Upper lobe of left lung (tissue), 6 donors: ENCODE measurements around the gene ARMH4. TPM values are rescaled to one million over a fixed set of nuclear protein-coding genes. Genes with fewer than 3 reads are reported as not detected.

Experiments used
- ATAC-seq, 2 donors: fragments of 200-7000 bp; cut with Tn5 transposase; one replicate each; pipeline ENCODE4 v1.9.1; 2022; ENCODE audit warnings: mild to moderate bottlenecking in 2 of 2, moderate library complexity in 2 of 2; ENCODE audit not compliant: low FRiP score in 2 of 2
- DNase-seq, 2 donors: peaks; one replicate each; pipeline ENCODE4 v3.0.0-alpha.2; 2019 to 2020
- H3K27ac ChIP-seq, 4 donors: fragments of 200-600 bp; sonication (generic); one replicate each; pipeline ENCODE4 v1.5.1; 2016 to 2019
- H3K27me3 ChIP-seq, 4 donors: fragments of 200-600 bp; sonication (generic); one replicate each; pipeline ENCODE4 v1.5.1; 2017 to 2019
- H3K36me3 ChIP-seq, 4 donors: fragments of 200-600 bp; sonication (generic); one replicate each; pipeline ENCODE4 v1.5.1; 2016 to 2019
- H3K4me1 ChIP-seq, 4 donors: fragments of 200-600 bp; sonication (generic); one replicate each; pipeline ENCODE4 v1.5.1; 2018 to 2019
- H3K4me3 ChIP-seq, 4 donors: fragments of 200-600 bp; sonication (generic); one replicate each; pipeline ENCODE4 v1.5.1; 2017 to 2019; ENCODE audit warnings: mild to moderate bottlenecking in 2 of 4, moderate library complexity in 1 of 4
- H3K9me3 ChIP-seq, 4 donors: fragments of 200-600 bp; sonication (generic); one replicate each; pipeline ENCODE4 v1.5.1; 2018 to 2019
- CTCF ChIP-seq, 6 experiments: fragments of 450-650 bp in 4 of 6; fragments of 200-600 bp in 2 of 6; sonication (generic) in 2 of 6; IDR thresholded peaks; one replicate each; pipeline ENCODE4 v1.5.1; 2016 to 2019; ENCODE audit warnings: antibody characterized with exemption in 6 of 6
- EP300 ChIP-seq, 4 donors: sonication (generic); formaldehyde crosslinking; IDR thresholded peaks; one replicate each; pipeline ENCODE4 v1.5.1; 2017; ENCODE audit warnings: antibody characterized with exemption in 4 of 4, control low read depth in 2 of 4
- POLR2A ChIP-seq, 4 donors: fragments of 450-650 bp; IDR thresholded peaks; one replicate each; pipeline ENCODE4 v1.5.1; 2016 to 2017; ENCODE audit warnings: antibody characterized with exemption in 4 of 4, mild to moderate bottlenecking in 2 of 4
- POLR2AphosphoS5 ChIP-seq, 2 donors: sonication (generic); formaldehyde crosslinking; IDR thresholded peaks; one replicate each; pipeline ENCODE4 v1.5.1; 2017; ENCODE audit warnings: antibody characterized with exemption in 2 of 2
- WGBS, 2 donors: methylation state at CpG; one replicate each; pipeline ENCODE4 v1.1.5; 2017 to 2018; 5-methylcytosine and 5-hydroxymethylcytosine counted together
- total RNA-seq, 6 donors: library from RNA; depleted of rRNA in 4 of 6; stranded (reverse); fragments of >200 nt in 4 of 6; gene quantifications; one replicate each; pipeline versions ENCODE4 v1.1.0 to v1.2.1, GENCODE V29; 2016 to 2021
- donor health status: DM: no; HTN: no; CAD: no; lungs with moderate emphysema.
- donor health status: DM: no; HTN: yes; CAD: no; lungs with severe emphysema.

The ARMH4 gene
- total RNA-seq, 6 donors from 2014 or later, result 1.0 to 6.2 (median 2.3) TPM

GRCh38 chr14:57998766-57999165 lies 153.2 kb downstream of the ARMH4 start:
- 70 to 91% methylated on average over 1 of the region's 1 CpG for WGBS, 2 donors
- no peak for TF ChIP-seq EP300 (IDR thresholded peaks at IDR 0.05)
- no peak for TF ChIP-seq POLR2AphosphoS5 (IDR thresholded peaks at IDR 0.05)
- TF ChIP-seq POLR2A (IDR thresholded peaks at IDR 0.05), result no peak
- TF ChIP-seq CTCF (IDR thresholded peaks at IDR 0.05), result no peak
- ATAC-seq, result no peak

DNA sequence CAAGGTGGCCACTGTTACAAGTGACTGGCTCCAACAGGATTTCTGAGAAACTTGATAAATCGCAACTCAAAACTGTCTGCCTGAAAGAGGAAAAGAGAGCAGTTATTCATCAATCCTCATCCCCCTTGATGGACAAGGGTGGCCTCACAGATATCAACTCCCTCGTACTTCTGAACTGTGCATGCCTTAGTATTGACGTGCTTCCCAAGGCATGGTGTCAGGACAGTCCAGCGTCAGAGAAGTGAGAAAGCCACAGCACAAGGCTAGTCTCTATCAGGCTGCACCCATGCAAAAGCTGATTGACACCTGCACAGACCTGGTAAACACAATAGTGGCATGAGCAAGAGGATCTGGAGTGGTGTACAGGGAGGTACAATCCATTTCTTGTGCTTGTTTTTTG lies 160.7 kb downstream of the ARMH4 start:
- H3K36me3 ChIP-seq, result no peaks in the 10 kb centered on the region
- no peak overlapping the region for H3K27ac ChIP-seq
- 71 to 89% methylated on average over 4 of the region's 4 CpGs for WGBS, 2 donors
- TF ChIP-seq CTCF (IDR thresholded peaks at IDR 0.05) (no peak), EP300 (IDR thresholded peaks at IDR 0.05) (no peak), POLR2AphosphoS5 (IDR thresholded peaks at IDR 0.05) (no peak), POLR2A (IDR thresholded peaks at IDR 0.05) (no peak)
- no peaks in the 10 kb centered on the region for H3K4me1 ChIP-seq
- no peak for ATAC-seq
- H3K9me3 ChIP-seq, result no peaks in the 10 kb centered on the region
- H3K4me3 ChIP-seq, result no peak overlapping the region
- no peak for DNase-seq
- no peaks in the 10 kb centered on the region for H3K27me3 ChIP-seq

More at GRCh38 chr14:57998766-57999165, 153.2 kb downstream of the ARMH4 start:
- H3K4me3 ChIP-seq, result no peak overlapping the region
- H3K27me3 ChIP-seq, result no peaks in the 10 kb centered on the region
- no peak overlapping the region for H3K27ac ChIP-seq
- no peak for DNase-seq
- H3K36me3 ChIP-seq, result no peaks in the 10 kb centered on the region
- no peaks in the 10 kb centered on the region for H3K9me3 ChIP-seq
- no peaks in the 10 kb centered on the region for H3K4me1 ChIP-seq

- TF ChIP-seq CTCF (IDR thresholded peaks at IDR 0.05) (no peak), POLR2A (IDR thresholded peaks at IDR 0.05) (no peak), EP300 (IDR thresholded peaks at IDR 0.05) (no peak), POLR2AphosphoS5 (IDR thresholded peaks at IDR 0.05) (no peak)
- Histone ChIP-seq H3K4me1 (no peaks in the 10 kb centered on the region), H3K9me3 (no peaks in the 10 kb centered on the region), H3K36me3 (no peaks in the 10 kb centered on the region), H3K27me3 (no peaks in the 10 kb centered on the region), H3K27ac (no peak overlapping the region), H3K4me3 (no peak overlapping the region)
- ATAC-seq (no peak), DNase-seq (no peak)
- WGBS, 2 donors, result 84 to 85% methylated on average over 5 of the region's 5 CpGs
These were observed 163.6 kb downstream of the ARMH4 start for GRCh38 chr14:57988445-57988844.

DNA sequence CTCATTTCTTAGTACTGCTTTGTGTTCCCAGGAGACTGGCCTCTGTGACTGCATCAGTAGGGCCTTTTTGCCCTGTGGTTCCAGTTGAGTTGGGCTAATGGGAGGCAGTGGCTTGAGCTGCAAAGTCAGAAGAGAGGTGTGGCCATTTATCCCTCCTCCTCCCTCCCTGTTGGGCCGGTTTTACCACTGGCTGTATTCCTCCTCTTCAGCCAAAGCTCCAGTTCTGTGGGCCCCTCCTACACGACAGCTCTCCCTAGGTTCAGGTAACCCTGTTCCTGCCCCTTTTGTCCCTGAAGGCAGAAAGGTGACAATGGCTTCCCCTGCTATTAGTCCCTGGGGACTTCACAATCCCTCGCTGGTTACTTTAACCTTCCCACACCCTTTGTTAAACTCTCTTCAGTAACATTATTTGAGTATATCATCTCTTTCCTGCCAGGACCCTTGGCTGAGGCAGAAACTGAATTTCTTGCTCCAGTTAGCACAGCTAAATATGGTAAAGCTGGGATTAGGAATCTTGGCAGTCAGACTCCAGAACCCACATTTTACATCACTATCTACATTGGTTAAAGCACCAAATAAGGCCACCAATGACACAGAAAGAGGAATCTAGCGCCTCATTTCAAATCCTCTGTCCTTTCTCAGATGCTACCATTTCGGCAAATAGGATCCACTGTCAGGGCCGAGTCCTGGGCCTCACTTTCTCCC lies 164.3 kb downstream of the ARMH4 start:
- no peaks in the 10 kb centered on the region for H3K27me3 ChIP-seq
- H3K9me3 ChIP-seq, result no peaks in the 10 kb centered on the region
- H3K36me3 ChIP-seq, result no peaks in the 10 kb centered on the region
- no peak overlapping the region for H3K4me3 ChIP-seq
- no peaks in the 10 kb centered on the region for H3K4me1 ChIP-seq
- WGBS, 2 donors, result 66 to 72% methylated on average over 6 of the region's 6 CpGs
- DNase-seq (no peak), ATAC-seq (no peak)
- TF ChIP-seq POLR2A (IDR thresholded peaks at IDR 0.05) (no peak), EP300 (IDR thresholded peaks at IDR 0.05) (no peak), CTCF (IDR thresholded peaks at IDR 0.05) (no peak), POLR2AphosphoS5 (IDR thresholded peaks at IDR 0.05) (no peak)
- no peak overlapping the region for H3K27ac ChIP-seq

GRCh38 chr14:57987051-57987450 lies 165.0 kb downstream of the ARMH4 start:
- Histone ChIP-seq H3K36me3 (no peaks in the 10 kb centered on the region), H3K4me1 (no peaks in the 10 kb centered on the region), H3K4me3 (no peak overlapping the region), H3K27ac (no peak overlapping the region), H3K9me3 (no peaks in the 10 kb centered on the region), H3K27me3 (no peaks in the 10 kb centered on the region)
- no peak for ATAC-seq
- WGBS, 2 donors, result 80 to 95% methylated on average over 1 of the region's 1 CpG
- no peak for DNase-seq
- TF ChIP-seq CTCF (IDR thresholded peaks at IDR 0.05) (no peak), POLR2AphosphoS5 (IDR thresholded peaks at IDR 0.05) (no peak)
